T-helper 22 cell (primary cell): Measurements from ENCODE around the gene ANXA11.
"Not testable (repeated sequence)": the region's sequence is repeated elsewhere in the genome, so short reads cannot be mapped to it uniquely, and the experiment has no call there.

Experiments
- DNase-seq: peaks from one replicate; pipeline ENCODE4 v3.0.0-alpha.2; 2020; ENCODE audit warnings: low read depth

Gene ANXA11

DNA sequence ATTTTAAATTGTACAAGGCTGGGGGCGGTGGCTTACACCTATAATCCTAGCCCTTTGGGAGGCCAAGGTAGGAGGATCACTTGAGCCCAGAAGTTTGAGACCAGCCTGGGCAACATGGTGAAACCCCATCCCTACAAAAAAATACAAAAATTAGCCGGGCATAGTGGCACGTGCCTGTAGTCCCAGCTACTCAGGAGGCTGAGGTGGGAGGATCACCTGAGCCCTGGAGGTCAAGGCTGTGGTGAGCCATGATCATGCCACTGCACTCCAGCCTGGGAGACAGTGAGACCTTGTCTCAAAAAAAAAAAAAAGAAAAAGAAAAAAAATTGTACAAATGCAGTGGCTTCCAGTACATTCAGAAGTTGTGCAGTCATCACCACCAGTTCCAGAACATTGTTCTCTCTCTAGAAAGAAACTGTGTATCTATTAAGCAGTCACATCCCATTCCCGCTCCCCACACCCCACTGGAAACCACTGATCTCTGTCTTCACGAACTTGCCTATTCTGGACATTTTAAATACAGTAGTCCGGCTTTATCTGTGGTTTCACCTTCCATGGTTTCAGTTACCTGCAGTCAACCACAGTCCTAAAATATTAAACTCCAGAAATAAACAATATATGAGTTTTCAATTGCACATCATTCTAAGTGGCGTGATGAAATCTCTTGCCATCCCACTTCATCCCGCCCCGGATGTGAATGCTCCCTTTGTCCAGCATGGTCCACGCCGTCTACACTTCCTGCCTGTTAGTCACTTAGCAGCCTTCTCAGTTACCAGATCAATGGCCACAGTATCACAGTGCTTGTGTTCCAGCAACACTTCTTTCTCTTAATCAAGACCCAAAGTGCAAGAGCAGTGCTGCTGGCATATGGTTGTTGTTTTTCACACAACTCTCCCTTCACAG lies 59.7 kb downstream of the ANXA11 start:
- DNase-seq: not testable (repeated sequence)

DNA sequence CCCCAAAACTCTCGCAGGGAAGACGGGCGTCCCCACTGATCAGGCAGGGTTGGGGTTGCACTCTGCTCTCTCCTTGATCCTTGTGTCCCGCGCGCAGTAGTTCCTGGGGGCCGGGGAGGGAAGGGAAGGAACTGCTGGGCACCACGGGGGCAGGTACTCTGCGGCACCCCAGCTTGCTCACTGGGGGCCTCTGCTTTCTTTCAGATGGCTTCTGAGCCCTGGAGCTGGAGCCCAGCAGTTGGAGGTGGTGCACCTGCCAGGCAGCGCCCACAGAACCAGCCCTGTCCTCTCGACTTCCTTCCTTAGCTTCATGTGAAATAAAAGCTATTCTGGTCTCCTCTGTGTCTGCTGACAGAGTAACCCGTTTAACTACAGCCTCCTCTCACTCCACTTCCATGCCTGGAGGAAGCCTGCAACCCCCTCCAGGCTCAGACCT lies 60.6 kb downstream of the ANXA11 start:
- DNase-seq: no peak

DNA sequence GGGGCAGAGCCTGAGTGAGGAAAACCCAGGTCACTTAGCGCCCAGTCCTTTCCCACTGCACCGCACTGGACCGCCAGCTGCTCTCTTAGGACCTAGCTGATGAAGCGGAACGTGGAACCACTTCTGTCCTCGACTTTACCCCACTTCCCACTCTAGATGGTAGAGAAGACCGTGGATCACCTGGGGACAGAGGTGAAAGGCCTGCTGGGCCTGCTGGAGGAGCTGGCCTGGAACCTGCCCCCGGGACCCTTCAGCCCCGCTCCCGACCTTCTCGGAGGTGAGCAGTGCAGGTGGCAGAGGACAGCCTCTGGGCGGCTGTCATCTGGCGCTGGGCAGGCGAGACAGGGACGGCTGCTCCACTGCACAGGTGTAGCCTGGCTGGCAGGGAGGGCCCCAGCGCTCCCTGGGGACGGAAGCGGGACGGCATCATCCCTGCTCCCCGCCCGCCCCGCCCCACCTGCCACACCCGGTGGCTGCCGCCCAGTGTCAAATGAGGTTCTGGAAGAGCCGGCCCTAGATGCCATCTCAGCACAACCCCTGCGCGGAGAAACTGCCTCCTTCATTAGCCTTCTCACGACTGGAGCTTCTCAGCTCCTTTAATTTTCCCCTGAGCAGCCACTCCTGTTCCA lies 61.2 kb downstream of the ANXA11 start:
- no peak for DNase-seq

DNA sequence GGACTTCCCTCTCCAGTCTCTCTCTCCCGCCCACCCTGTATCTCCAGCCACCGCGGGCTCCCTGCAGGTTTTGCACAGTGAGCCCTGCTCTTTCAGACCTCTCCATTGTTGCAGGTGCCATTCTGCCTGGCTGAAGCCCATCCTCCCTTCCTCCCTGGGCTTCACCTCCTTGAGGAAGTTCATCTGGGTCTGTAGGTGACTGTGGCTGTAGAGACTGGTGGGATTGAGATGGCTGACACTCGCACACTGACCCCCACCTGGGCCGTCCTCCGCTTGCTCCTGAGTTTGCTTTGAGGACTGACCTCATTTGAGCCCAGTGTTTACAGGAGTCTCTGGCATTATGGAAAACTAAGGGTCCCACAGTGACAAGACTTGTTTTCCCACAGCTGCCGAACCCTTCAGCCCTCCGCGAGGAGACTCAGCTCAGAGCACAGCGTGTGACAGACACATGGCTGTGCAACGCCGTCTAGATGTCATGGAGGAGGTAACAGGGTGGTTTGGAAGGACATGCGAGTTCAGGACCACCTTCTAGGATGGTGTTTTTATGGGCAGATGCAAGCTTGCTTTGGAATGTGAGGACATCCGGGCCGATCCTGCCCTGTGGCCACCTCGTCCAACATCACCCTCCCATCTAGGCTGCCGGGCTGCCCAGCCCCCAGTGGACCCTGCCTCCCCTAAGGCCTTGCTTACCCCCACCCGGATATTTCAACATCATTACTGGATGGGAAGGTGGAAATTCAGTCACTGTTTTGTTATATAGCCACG lies 63.5 kb downstream of the ANXA11 start:
- no peak for DNase-seq

DNA sequence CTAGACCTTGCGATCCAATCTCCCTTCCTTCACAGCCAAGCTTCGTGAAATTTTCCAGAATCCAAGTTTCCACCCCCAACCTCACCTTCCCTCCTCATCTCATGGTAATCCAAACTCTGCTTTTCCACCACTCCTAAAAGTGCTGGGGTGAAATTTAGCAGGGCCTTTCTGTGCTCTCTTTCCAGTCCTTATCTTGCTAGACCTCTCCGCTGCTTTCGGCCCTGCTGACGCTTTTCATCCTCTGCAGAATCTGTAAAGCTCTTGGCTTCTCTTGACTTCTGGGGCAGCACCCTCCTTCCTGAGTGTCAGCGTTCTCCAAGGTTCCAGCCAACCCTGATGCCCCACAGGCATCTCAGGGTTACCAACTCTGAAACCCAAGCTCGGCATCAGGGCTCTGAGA lies 65.1 kb downstream of the ANXA11 start:
- DNase-seq: no peak

DNA sequence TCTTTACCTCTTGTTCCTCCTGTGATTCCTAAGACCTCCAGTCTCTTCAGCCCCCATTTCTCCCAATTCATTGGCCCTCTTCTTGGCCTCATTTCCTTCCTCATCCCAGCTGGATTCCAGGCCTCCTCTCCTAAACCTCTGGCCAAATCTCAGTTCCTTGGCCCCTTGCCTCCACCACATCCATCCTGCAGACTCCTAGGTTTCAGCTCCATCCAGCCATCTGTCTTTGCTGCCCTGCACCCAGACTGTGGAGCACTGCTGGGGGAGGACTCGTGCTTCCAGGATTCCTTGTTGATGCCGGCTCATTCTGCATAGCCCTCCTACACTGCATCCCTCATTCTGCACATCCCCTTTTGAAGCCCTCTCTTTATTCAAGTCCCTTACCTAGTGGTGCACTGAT lies 66.1 kb downstream of the ANXA11 start:
- DNase-seq: no peak

DNA sequence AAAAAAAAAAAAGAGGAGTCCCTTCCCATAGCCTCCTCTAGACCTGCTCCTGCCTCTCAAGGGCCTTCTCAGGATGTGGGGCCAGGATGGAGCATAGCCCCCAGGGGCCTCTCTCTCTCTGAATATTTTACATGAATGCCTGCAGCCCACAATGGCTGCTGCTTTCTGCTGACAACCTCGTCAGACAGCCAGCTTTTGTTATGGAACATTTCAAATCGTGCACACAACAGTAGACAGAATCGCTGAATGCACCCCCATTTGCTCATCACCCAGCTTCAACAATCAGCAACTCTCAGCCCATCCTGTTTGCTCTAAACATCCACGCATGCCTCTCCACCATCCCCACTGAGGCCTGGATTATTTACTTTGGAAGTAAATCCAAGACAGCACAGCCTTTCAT lies 67.4 kb downstream of the ANXA11 start:
- DNase-seq: no peak

DNA sequence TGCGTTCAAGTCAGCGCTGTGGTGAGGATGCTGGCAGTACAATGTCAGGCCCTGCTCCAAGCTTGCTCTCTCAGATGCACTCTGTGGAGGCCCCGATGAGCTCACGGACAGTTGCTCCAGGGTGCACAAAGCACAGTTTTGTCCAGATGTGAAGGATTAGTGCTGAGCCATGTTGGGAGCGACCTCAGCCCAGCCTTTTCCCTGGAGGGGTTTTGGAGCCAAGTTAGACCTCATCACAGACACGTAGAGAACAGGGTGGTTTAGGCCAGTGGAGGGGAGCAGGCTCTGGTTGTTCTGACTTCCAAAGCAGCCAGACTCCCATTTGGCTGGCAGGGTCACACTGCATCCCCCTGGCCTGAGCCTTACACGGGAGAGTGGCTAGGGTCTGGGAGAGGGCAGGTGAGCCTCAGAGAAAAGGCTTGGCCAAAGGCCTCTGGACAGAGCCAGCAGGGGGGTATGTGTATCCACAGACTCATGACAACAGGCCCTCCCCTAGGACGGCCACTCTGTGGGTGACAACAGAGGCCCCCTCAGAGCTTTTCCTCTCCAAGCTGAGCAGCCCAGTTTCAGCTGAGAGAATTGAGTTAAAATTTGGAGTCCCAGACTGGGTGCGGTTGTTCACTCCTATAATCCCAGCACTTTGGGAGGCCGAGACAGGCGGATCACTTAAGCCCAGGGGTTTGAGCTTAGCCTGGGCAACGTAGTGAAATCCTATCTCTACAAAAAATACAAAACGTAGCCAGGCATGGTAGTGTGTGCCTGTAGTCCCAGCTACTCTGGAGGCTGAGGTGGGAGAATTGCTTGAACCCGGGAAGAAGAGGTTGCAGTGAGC lies 68.1 kb downstream of the ANXA11 start:
- no peak for DNase-seq

DNA sequence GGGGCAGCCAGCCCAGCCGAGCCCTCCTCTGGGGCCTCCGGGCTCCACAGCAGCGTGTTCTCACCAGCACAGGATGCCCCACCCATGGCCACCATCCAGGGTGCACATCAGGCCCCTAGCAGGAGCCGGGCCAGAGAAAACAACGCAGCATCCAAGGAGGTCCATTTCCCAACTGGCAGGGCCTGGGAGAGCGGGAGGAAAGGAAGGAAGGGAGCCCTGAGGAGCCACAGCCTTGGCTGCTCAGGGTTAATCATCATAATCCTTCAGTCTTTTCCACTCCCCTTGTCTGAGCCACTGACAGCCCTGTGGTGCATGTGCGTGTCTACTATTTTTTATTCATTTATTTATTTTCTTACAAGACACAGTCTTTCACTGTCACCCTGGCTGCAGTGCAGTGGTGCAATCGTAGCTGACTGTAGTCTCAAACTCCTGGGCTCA lies 69.2 kb downstream of the ANXA11 start:
- no peak for DNase-seq

DNA sequence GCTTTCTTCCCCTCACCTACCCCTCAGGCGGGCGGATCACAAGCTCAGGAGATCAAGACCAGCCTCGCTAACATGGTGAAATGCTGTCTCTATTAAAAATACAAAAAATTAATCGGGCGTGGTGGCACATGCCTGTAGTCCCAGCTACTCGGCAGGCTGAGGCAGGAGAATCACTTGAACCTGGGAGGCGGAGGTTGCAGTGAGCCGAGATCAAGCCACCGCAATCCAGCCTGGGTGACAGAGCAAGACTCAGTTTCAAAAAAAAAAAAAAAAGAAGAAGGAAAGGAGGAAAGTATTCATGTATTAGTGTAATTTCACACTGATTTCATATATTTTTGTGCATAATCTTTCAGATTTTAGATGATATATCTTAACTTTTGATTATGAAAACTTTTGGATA lies 71.7 kb downstream of the ANXA11 start:
- DNase-seq: not testable (repeated sequence)

DNA sequence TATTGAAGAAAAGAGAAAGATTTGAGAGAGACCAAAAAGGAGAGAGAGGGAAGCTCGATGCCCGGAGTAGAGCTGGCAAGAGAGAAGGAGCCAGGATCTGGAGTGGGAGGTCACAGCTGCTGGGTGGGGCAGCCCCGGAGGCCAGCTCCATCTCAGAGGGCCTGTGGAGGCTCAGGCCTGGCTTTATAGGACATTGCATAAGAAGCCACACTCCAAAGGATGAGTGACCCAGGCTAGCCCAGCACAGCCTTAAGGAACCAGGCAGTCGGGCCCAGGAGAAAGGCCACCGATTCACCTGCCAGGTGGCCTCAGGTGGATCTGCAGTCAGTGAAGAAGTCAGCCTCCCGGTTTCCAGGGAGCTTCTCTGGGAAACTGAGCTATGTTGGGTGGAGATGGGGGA lies 72.1 kb downstream of the ANXA11 start:
- no peak for DNase-seq

DNA sequence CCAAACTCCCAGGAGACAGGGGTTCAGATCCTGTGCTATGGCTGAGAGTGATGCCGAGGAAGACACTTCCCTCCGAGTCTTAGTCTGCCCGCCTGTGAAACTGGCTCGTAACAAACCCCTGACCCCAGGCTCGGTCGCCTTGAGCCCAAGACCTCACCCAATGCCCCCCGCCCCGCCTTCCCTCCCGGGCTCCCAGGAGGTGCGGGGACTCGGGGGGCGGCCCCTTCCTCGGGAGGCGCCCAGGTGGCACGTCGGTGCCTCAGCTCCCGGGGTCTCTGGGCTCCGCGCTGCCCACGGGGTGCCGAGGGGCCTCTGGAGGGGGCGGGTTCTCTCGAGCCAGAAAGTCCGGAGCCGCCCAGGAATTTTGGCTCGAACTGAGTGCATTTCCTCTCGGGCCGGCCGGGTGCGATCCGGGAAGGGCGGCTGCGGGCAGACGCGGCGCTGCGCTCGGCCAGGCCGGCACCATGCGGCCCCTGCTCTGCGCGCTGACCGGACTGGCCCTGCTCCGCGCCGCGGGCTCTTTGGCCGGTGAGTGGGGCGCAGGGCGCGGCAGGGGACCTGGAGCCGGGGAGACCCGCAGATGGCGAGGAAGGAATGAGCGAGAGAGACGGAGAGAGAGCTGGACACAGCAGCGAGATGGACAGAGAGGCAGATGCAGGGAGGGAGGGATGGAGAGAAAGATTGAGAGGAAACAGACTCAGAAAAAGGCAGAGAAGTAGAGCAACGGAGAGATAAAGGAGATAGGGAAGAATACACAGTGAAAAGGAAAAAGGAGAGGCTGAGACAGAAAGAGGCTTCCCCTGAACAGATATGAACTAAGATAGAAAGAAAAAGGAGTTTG lies 72.8 kb downstream of the ANXA11 start, which contains the start of gene PLAC9:
TSS of gene PLAC9 (plus strand) at position 432 of the 841 bp plus-strand sequence. CDS start at position 465, 33 bp downstream.
- DNase-seq: no peak

DNA sequence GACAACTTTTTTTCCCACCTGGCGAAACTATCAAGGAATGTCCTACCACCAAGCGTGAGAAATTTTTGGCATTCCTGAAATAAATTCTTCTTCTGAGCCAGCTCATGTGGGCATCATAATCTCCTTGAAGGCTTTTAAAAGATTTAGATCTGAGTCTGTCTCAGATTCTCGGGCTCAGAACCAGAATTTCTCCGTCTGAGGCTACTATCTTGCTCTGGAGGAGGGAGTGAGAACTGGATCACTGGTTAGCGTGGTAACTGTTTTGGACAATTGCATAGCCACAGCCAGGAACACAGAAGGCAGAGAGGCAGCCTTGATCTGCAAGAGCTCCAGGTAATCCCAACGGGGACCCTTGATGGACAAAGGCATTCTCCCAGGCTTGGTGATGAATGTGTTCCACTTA lies 73.8 kb downstream of the ANXA11 start:
- DNase-seq: no peak

DNA sequence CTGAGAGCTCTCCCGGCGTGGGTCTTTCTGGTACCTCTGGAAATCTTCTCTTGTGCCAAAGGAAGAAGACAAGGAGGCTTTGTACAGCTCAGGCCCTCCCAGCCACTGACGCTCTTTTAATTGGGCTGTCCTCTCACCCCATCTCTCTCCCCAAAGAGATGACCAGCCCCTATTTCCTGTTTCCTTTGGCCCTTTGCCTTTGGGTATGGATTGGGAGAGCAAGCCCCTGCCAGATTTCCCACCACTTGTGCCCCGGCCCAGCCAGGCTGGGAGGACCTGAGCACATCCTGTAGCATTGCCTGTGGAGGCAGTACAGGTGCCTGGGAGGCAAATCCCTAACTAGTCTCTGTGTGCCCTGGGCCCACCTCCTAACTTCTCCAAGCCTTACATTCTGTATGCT lies 78.5 kb downstream of the ANXA11 start:
- no peak for DNase-seq

DNA sequence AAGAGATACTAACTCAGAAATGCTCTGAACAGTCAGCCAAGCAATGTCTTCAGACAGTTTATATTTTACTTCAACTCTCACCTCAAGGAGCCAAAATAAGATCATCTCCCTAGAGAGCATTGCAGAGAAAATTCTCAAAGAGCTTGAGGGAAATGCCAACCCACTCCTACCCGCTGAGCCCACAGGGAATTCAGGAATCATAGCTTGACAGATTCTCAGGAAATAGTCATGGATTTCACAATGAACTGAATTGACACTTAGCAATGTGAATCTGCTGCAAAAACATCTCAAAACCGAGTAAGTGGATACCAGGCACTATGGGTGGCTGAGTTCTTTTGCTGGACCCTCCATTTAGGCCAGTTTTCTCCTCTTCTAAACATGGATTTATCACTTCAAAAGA lies 82.6 kb downstream of the ANXA11 start:
- DNase-seq: no peak

DNA sequence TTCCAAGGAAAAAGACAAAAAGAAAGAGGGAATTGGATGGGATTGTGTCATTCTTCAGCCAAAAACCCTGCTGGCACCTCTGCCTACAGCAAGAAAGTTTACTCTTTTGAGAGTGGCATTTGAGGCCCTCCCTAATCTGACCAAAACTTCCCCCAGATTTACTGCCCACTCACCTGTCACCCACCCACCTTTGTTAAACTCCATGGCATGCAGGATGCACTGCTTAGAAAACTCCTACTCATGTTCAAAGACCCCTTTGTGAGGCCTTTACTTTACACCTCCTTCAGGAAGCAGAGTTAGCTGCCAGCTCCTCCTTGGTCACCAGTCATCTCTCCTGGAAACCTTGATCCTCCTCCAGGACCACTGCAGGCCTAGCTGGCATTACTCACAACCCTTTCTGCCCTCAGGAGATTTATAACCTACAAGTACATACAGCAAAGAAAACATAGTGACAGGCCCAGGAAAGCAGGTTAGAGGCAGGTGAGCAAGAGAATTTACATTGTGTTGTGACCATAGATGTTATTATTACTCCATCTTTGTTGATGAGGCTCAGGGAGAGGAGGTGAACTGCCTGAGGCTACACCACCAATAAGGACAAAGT lies 83.1 kb downstream of the ANXA11 start:
- DNase-seq: no peak

DNA sequence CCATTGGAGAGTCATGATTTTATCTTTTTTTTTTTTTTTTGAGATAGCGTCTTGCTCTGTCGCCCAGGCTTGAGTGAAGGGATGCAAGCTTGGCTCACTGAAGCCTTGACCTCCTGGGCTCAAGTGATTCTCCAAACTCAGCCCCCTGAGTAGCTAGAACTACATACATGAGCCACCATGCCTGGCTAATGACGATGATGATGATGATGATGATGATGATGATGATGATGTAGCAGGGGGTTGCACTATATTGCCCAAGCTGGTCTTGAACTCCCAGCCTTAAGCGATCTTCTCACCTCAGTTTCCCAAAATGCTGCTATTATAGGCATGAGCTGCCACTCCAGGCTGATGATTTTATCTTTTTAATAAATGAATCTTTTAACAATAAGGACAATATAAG lies 86.7 kb downstream of the ANXA11 start:
- no peak for DNase-seq

DNA sequence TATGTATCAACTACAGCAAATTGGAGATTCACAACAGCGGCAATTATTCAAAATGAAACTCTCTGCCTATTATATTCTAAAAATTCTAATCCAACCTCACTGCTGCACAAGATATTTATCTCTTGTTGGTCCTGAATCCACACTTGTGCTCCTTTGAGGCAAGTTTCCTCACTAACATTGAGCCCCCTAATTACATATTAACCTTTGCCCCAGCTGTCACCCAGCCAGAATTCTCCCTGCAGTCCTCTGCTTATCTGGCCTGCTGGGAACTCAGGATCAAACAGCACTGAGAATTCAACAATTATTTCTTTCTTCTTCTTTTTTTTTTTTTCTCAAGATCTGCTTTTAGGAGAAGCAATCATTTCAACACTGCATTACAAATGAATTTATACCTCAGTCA lies 94.4 kb downstream of the ANXA11 start:
- no peak for DNase-seq

DNA sequence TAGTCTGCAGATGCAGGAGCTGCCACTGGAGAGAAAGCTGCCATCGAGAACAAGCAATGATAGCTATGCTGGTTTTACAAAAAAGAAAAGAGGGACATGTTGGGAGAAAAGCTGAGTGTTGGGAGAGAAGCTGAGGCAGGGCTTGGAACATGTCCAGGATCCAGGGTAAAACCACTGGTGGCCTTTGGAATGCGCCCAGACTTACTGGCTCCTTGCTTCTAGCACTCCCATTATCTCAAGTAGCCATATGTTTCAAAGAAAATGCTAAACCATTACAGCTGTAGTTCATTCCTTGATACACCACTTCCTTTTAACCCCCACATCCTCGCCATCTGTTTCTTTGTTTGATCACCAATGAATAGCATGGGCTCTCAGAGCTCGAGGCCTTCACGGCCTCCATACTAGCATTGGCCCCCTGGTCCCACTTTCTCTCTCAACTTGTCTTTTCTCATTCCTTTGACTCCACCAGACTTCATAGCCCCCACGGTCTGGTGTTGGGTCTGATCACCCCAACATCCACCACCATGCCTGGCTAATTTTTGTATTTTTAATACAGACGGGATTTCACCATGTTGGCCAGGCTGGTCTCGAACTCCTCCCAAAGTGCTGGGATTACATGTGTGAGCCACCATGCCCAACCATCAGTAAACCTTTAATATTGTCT lies 96.6 kb downstream of the ANXA11 start:
- no peak for DNase-seq
